Inflammatory macrophage treated with lipopolysaccharide for 1 hour (primary cell): ENCODE data around the gene DYNLT4.
"Not testable (repeated sequence)": the region's sequence is repeated elsewhere in the genome, so short reads cannot be mapped to it uniquely, and the experiment has no call there.

ENCODE experiments used
- DNase-seq, 2 donors: peaks; one replicate each; pipeline ENCODE4 v3.0.0-alpha.2; 2020 to 2022

The DYNLT4 gene

GRCh38 chr1:44786841-44787426 lies 20.2 kb downstream of the DYNLT4 start:
- DNase-seq: no peak

- DNase-seq: peak in 1 of 2 donors; percentile 73
Observed at GRCh38 chr1:44786138-44786840, 20.9 kb downstream of the DYNLT4 start.

GRCh38 chr1:44785501-44786137 lies 21.5 kb downstream of the DYNLT4 start:
- no peak for DNase-seq

- no peak for DNase-seq
Observed at GRCh38 chr1:44785029-44785380, 22.1 kb downstream of the DYNLT4 start.

- DNase-seq: no peak
Observed at GRCh38 chr1:44784094-44785028, 22.8 kb downstream of the DYNLT4 start.

GRCh38 chr1:44783697-44784093 lies 23.5 kb downstream of the DYNLT4 start:
- DNase-seq: no peak

- no peak for DNase-seq
Observed at GRCh38 chr1:44780583-44781121, 26.5 kb downstream of the DYNLT4 start.

- no peak for DNase-seq
Observed at GRCh38 chr1:44778705-44779576, 28.2 kb downstream of the DYNLT4 start.

- peak; percentile 49 to 65 for DNase-seq
Observed at GRCh38 chr1:44777969-44778635, 29.0 kb downstream of the DYNLT4 start.

- no peak for DNase-seq
Observed at GRCh38 chr1:44777547-44777946, 29.6 kb downstream of the DYNLT4 start.

- no peak for DNase-seq
Observed at GRCh38 chr1:44776730-44777068, 30.5 kb downstream of the DYNLT4 start.

GRCh38 chr1:44775930-44776729 lies 31.0 kb downstream of the DYNLT4 start:
- DNase-seq: peak; percentile 28

- peak; percentile 90 to 98 for DNase-seq
Observed at GRCh38 chr1:44775078-44775929, 31.8 kb downstream of the DYNLT4 start, which contains the start of gene RPS8. Gene RPS8, plus strand, starts transcription at chr1:44775540. Its CDS starts 57 bp downstream, at chr1:44775597.

- DNase-seq: not testable (repeated sequence)
Observed at GRCh38 chr1:44766421-44766820, 40.7 kb downstream of the DYNLT4 start.

- no peak for DNase-seq
Observed at GRCh38 chr1:44760876-44761275, 46.3 kb downstream of the DYNLT4 start.

- DNase-seq: no peak
Observed at GRCh38 chr1:44759077-44759476, 48.1 kb downstream of the DYNLT4 start.

GRCh38 chr1:44757420-44757819 lies 49.7 kb downstream of the DYNLT4 start:
- DNase-seq: no peak
